ENCODE results near the gene TXNDC16. TPM values are rescaled to one million over a fixed set of nuclear protein-coding genes. Genes with fewer than 3 reads are reported as not detected.

TXNDC16 gene
- total and polyA plus RNA-seq, 2 donors from 2014 or later, result 2.6 to 7.3 TPM

DNA sequence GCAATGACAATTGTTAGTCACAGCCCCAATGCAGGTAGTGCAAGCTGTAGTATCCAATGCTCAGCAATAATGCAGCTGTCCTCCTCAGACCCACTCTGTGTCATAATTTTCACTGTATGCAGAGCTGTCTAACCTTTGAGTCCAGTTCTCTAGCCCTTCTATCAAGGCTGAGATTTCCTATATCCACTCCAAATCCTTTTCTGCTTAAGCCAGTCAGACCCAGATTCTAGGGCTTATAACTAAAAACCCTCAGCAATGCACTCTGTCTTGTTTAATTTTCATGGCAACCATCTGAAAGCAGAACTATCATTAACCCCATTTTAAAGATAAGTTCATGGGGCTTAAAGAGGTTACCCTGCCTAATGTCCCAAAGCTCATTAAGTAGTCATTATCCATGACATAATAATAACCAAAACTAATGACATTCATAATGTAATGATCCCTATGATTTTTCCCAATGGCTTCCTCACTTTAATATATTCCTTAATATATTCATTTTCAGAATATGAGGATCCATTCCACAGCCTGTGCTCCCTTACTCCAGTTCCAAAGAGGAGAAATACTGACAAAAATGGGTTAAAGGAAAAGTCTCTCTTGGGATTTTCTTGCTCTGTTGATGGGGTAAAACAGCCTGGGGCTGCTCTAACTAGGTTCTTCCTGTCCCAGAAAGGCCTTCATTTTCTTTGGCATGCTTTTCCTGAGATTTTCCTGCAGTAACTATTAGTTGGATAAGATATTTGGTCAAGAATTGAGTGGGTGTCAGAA, 29.5 kb downstream of the TXNDC16 start:
- TF ChIP-seq, protein P1, sequence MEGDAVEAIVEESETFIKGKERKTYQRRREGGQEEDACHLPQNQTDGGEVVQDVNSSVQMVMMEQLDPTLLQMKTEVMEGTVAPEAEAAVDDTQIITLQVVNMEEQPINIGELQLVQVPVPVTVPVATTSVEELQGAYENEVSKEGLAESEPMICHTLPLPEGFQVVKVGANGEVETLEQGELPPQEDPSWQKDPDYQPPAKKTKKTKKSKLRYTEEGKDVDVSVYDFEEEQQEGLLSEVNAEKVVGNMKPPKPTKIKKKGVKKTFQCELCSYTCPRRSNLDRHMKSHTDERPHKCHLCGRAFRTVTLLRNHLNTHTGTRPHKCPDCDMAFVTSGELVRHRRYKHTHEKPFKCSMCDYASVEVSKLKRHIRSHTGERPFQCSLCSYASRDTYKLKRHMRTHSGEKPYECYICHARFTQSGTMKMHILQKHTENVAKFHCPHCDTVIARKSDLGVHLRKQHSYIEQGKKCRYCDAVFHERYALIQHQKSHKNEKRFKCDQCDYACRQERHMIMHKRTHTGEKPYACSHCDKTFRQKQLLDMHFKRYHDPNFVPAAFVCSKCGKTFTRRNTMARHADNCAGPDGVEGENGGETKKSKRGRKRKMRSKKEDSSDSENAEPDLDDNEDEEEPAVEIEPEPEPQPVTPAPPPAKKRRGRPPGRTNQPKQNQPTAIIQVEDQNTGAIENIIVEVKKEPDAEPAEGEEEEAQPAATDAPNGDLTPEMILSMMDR (IDR thresholded peaks at IDR 0.05; ENCODE audit: borderline replicate concordance, extremely low read depth, insufficient read depth), result no peak
- H3K27me3 ChIP-seq (ENCODE audit: control insufficient read depth, insufficient read depth, low read length), result no peaks in the 10 kb centered on the region
- no peak overlapping the region for H3K9ac ChIP-seq (ENCODE audit: low read length in 3 of 3)
- H3K4me3 ChIP-seq (ENCODE audit: low read length in 3 of 3), result no peak overlapping the region
- H3K9me3 ChIP-seq (ENCODE audit: control insufficient read depth in 2 of 3, insufficient read depth in 1 of 3, low read length in 3 of 3), result no peaks in the 10 kb centered on the region
- DNase-seq (no peak), FAIRE-seq (no peak)
- no peaks in the 10 kb centered on the region for H3K4me1 ChIP-seq (ENCODE audit: control insufficient read depth in 2 of 3, insufficient read depth in 2 of 3, low read depth in 1 of 3, low read length in 3 of 3)
- intact Hi-C loops (cut with DNase I), result no loop called here
- H3K36me3 ChIP-seq (ENCODE audit: control insufficient read depth in 2 of 3, insufficient read depth in 3 of 3, low read length in 3 of 3), result no peaks in the 10 kb centered on the region
- H3K27ac ChIP-seq (ENCODE audit: low read depth in 2 of 2, low read length in 2 of 2), result no peak overlapping the region

DNA sequence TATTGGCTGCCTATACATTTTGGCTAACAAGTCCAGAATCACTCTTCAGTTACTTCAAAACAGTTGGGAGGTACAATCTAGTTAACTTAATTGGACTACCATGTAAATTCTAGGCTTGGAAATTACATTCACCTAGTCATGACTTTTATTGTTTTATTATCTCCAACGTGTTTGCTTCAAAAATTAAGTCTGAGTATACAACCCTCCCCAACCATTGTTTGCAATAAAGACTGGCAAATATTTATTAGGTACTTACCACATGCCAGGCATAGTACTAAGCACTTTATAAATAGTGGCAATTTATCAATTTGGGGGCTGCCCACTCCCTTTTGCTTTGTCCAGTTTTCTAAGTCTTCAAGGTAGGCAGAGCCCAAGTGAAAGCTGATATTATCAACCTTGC, 30.3 kb downstream of the TXNDC16 start:
- H3K27ac ChIP-seq (ENCODE audit: low read depth in 2 of 2, low read length in 2 of 2), result no peak overlapping the region
- no peaks in the 10 kb centered on the region for H3K36me3 ChIP-seq (ENCODE audit: control insufficient read depth in 2 of 3, insufficient read depth in 3 of 3, low read length in 3 of 3)
- H3K4me1 ChIP-seq (ENCODE audit: control insufficient read depth in 2 of 3, insufficient read depth in 2 of 3, low read depth in 1 of 3, low read length in 3 of 3), result no peaks in the 10 kb centered on the region
- H3K9me3 ChIP-seq (ENCODE audit: control insufficient read depth in 2 of 3, insufficient read depth in 1 of 3, low read length in 3 of 3), result no peaks in the 10 kb centered on the region
- TF ChIP-seq, protein P1 (IDR thresholded peaks at IDR 0.05; ENCODE audit: borderline replicate concordance, extremely low read depth, insufficient read depth), result no peak
- intact Hi-C loops (cut with DNase I), result no loop called here
- FAIRE-seq, result no peak
- no peaks in the 10 kb centered on the region for H3K27me3 ChIP-seq (ENCODE audit: control insufficient read depth, insufficient read depth, low read length)
- DNase-seq, result no peak
- no peak overlapping the region for H3K4me3 ChIP-seq (ENCODE audit: low read length in 3 of 3)
- H3K9ac ChIP-seq (ENCODE audit: low read length in 3 of 3), result no peak overlapping the region

DNA sequence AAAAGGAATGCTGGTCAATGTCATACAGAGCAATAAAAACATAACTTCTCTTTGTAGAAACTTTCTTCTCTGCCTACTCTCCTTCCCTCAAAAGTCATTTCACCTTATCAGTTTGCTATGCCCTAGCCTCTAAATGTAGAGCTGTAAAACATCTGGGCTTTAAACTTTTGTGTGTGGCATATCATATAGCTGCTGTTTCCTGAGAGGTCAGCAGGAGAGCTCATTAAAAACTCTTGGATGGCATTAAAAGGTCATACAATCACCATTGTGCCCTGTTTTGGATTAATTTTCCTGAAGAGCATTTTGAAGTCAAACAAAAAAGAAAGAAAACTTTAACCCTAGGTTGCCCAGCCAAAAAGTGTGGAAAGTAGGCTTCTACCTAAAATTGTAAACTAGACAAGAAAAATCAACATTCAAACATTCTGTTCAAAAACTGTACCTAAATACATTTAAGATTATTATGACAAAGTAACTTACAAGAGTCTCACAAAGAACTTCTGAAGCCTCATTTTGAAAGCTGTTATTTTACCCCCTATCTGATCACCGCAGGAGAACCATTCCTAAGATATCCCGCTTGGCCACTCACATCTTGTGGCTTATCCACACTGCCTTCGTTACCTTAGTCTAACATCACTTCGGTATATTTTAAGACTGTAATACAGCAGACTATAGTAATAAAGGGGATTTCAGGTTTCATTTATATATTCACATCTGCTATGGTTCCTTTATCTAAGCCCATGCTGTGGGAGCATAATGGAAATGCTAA, 38.1 kb downstream of the TXNDC16 start:
- intact Hi-C loops (cut with DNase I), result no loop called here
- H3K9me3 ChIP-seq (ENCODE audit: control insufficient read depth in 2 of 3, insufficient read depth in 1 of 3, low read length in 3 of 3), result no peaks in the 10 kb centered on the region
- no peak for DNase-seq
- no peaks in the 10 kb centered on the region for H3K27me3 ChIP-seq (ENCODE audit: control insufficient read depth, insufficient read depth, low read length)
- H3K9ac ChIP-seq (ENCODE audit: low read length in 3 of 3), result no peak overlapping the region
- H3K36me3 ChIP-seq (ENCODE audit: control insufficient read depth in 2 of 3, insufficient read depth in 3 of 3, low read length in 3 of 3), result no peaks in the 10 kb centered on the region
- no peak overlapping the region for H3K27ac ChIP-seq (ENCODE audit: low read depth in 2 of 2, low read length in 2 of 2)
- no peak for FAIRE-seq
- no peak overlapping the region for H3K4me3 ChIP-seq (ENCODE audit: low read length in 3 of 3)
- no peaks in the 10 kb centered on the region for H3K4me1 ChIP-seq (ENCODE audit: control insufficient read depth in 2 of 3, insufficient read depth in 2 of 3, low read depth in 1 of 3, low read length in 3 of 3)
- TF ChIP-seq, protein P1 (IDR thresholded peaks at IDR 0.05; ENCODE audit: borderline replicate concordance, extremely low read depth, insufficient read depth), result no peak
